Smooth muscle cell (in vitro differentiated cells): ENCODE measurements around the gene PLEKHN1. TPM values are rescaled to one million over a fixed set of nuclear protein-coding genes. Genes with fewer than 3 reads are reported as not detected.

Experiments
- DNase-seq: peaks from one replicate; lab custom pipeline; 2025; ENCODE audit not compliant: unreplicated experiment; lab: John Stamatoyannopoulos, UW
- H2AFZ ChIP-seq: fragments of 200-600 bp; sonication (generic); 2 replicates; pipeline ENCODE4 v1.6.0; 2016; ENCODE audit warnings: antibody characterized with exemption, low read depth, mild to moderate bottlenecking
- H3F3A ChIP-seq: fragments of 200-600 bp; sonication (generic); 2 replicates; pipeline ENCODE4 v1.6.0; 2017; ENCODE audit warnings: antibody characterized with exemption, low read depth
- H3K27ac ChIP-seq: fragments of 200-600 bp; sonication (generic); 2 replicates; pipeline ENCODE4 v1.5.1; 2016; ENCODE audit warnings: low read depth, mild to moderate bottlenecking
- H3K27me3 ChIP-seq: fragments of 200-600 bp; sonication (generic); 2 replicates; pipeline ENCODE4 v1.6.1; 2016; ENCODE audit warnings: low read depth, mild to moderate bottlenecking
- H3K36me3 ChIP-seq: fragments of 200-600 bp; sonication (generic); 2 replicates; pipeline ENCODE4 v1.5.1; 2016; ENCODE audit warnings: low read depth
- H3K4me1 ChIP-seq: fragments of 200-600 bp; sonication (generic); 2 replicates; pipeline ENCODE4 v1.5.1; 2016; ENCODE audit warnings: low read depth
- H3K4me2 ChIP-seq: fragments of 200-600 bp; sonication (generic); 2 replicates; pipeline ENCODE4 v1.6.0; 2016; ENCODE audit warnings: mild to moderate bottlenecking
- H3K4me3 ChIP-seq: fragments of 200-600 bp; sonication (generic); 2 replicates; pipeline ENCODE4 v1.5.1; 2016; ENCODE audit warnings: mild to moderate bottlenecking
- H3K79me2 ChIP-seq: fragments of 200-600 bp; sonication (generic); 2 replicates; pipeline ENCODE4 v1.6.0; 2016; ENCODE audit warnings: low read depth, mild to moderate bottlenecking
- H3K9ac ChIP-seq: fragments of 200-600 bp; sonication (generic); 2 replicates; pipeline ENCODE4 v1.6.0; 2016; ENCODE audit warnings: low read depth
- H3K9me3 ChIP-seq: fragments of 200-600 bp; sonication (generic); replicated peaks from 2 replicates; pipeline ENCODE4 v1.5.1; 2016; ENCODE audit warnings: low read depth
- H4K20me1 ChIP-seq: fragments of 200-600 bp; sonication (generic); 2 replicates; pipeline ENCODE4 v1.6.0; 2016; ENCODE audit warnings: low read depth
- CTCF ChIP-seq: fragments of 200-600 bp; sonication (generic); IDR thresholded peaks from 2 replicates; pipeline ENCODE4 v1.5.1; 2017; ENCODE audit warnings: borderline replicate concordance, mild to moderate bottlenecking, antibody characterized with exemption; ENCODE audit not compliant: insufficient read depth, poor library complexity, severe bottlenecking
- WGBS: methylation state at CpG from one replicate; pipeline ENCODE4 v1.1.7; 2016; ENCODE audit warnings: low lambda C conversion rate; 5-methylcytosine and 5-hydroxymethylcytosine counted together
- polyA plus RNA-seq: library from polyadenylated mRNA; unstranded; fragments of >200 nt; fragmentation: Nextera tagmentation; extraction: Ambion mirVana; gene quantifications from 2 replicates; pipeline ENCODE4 v1.2.1, GENCODE V29; 2016
- total RNA-seq: library from RNA; depleted of rRNA; stranded (reverse); fragments of >200 nt; gene quantifications from 2 replicates; pipeline ENCODE4 v1.2.3, GENCODE V29; 2014

Gene PLEKHN1
- total and polyA plus RNA-seq, 2 experiments from 2014 or later, result 2.6 to 5.2 TPM

GRCh38 chr1:920521-920920 lies 45.8 kb upstream of the PLEKHN1 start:
- no peak overlapping the region for H3K4me3 ChIP-seq
- H2AFZ ChIP-seq, result no peak overlapping the region
- no peak overlapping the region for H3K9ac ChIP-seq
- no peak overlapping the region for H3K27ac ChIP-seq
- 56% methylated on average over 13 of the region's 13 CpGs for WGBS
- H3K9me3 ChIP-seq, result no peaks in the 10 kb centered on the region
- no peaks in the 10 kb centered on the region for H3K36me3 ChIP-seq
- no peaks in the 10 kb centered on the region for H3F3A ChIP-seq
- H3K79me2 ChIP-seq, result no peaks in the 10 kb centered on the region
- peaks cover 20% of the 10 kb centered on the region for H4K20me1 ChIP-seq
- peak overlapping the region; percentile 81 for H3K4me2 ChIP-seq
- DNase-seq, result no peak
- H3K4me1 ChIP-seq, result peaks cover 12% of the 10 kb centered on the region
- TF ChIP-seq CTCF, result no peak
- H3K27me3 ChIP-seq, result no peaks in the 10 kb centered on the region

GRCh38 chr1:921011-921837 lies 45.1 kb upstream of the PLEKHN1 start:
- Histone ChIP-seq H3K27ac (no peak overlapping the region), H4K20me1 (peaks cover 27% of the 10 kb centered on the region), H3K27me3 (no peaks in the 10 kb centered on the region), H3K4me3 (no peak overlapping the region), H3F3A (no peaks in the 10 kb centered on the region), H3K9me3 (no peaks in the 10 kb centered on the region), H3K79me2 (no peaks in the 10 kb centered on the region), H3K4me2 (peak overlapping the region; percentile 81), H3K9ac (no peak overlapping the region), H3K36me3 (no peaks in the 10 kb centered on the region), H3K4me1 (peaks cover 15% of the 10 kb centered on the region), H2AFZ (no peak overlapping the region)
- WGBS, result 34% methylated on average over 35 of the region's 38 CpGs
- peak; percentile 19 for DNase-seq
- TF ChIP-seq CTCF, result peak; percentile 32

GRCh38 chr1:923131-923990 lies 42.9 kb upstream of the PLEKHN1 start, which contains the start of gene SAMD11:
SAMD11 (plus strand) TSS chr1:923923; CDS start chr1:924432, 509 bp downstream.
- Histone ChIP-seq H3K4me3 (peak within 1 kb of the TSS; percentile 56), H3F3A (no peaks in the 10 kb centered on the region), H3K9me3 (no peaks in the 10 kb centered on the region), H3K9ac (no peak within 1 kb of the TSS), H3K79me2 (no peaks in the 10 kb centered on the region), H3K4me1 (peaks cover 15% of the 10 kb centered on the region), H3K27ac (no peak within 1 kb of the TSS), H3K27me3 (no peaks in the 10 kb centered on the region), H4K20me1 (peaks cover 45% of the 10 kb centered on the region), H2AFZ (peak within 1 kb of the TSS; percentile 59), H3K4me2 (peak within 1 kb of the TSS; percentile 95), H3K36me3 (no peaks in the 10 kb centered on the region)
- DNase-seq, result peak; percentile 49
- 4% methylated on average over 65 of the region's 72 CpGs for WGBS
- no peak for TF ChIP-seq CTCF
